HG02759 (cell line): ENCODE measurements around the gene SMG7.

Source experiments
- ATAC-seq: cut with Tn5 transposase; IDR thresholded peaks from one replicate; pipeline ENCODE4 v1.9.1; 2021; ENCODE audit warnings: mild to moderate bottlenecking, moderate library complexity; ENCODE audit not compliant: unreplicated experiment

Gene SMG7

DNA sequence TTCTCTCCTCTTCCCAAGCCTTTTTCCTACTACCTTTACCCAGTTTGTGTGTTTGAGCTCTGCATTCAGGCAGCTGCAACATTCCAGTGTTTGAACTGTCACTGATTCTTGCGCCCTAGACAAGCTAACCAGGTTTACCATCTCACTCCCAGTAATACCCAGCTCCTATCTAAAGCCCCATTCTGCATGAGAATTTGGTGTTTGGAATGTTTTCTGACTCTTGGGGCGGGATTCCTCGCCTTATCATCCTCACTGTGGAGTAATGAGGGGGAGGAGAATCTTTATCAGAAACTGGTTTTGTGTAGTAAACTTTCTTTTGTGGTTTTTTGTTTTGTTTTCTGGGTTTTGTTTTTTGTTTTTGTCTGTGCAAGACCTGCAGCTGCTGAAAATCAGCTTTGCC lies 81.5 kb downstream of the SMG7 start:
- ATAC-seq = no peak

- no peak for ATAC-seq
Measured at GRCh38 chr1:183554577-183554976, 82.3 kb downstream of the SMG7 start.

GRCh38 chr1:183559061-183559460 lies 86.8 kb downstream of the SMG7 start:
- ATAC-seq = no peak

GRCh38 chr1:183562701-183563100 lies 90.4 kb downstream of the SMG7 start:
- no peak for ATAC-seq

DNA sequence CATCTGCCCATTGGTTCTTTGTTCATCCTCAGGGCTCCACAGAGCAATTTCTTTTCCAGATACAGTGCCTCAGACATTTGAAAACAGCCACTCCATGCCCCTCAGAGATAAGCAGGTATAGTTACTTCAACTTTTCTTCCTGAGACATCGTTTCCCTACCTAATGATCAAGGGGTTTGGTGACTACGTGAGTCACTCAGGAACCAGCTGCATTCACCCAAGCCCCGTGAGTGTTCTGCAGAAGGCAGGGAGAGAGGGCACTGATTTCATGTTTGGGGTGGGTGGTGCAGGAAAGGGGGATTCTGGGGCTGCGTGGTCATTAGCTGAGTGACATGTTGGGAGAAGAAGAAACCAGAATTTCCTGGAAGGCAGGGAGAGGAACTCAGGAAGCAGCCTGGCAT lies 93.0 kb downstream of the SMG7 start:
- no peak for ATAC-seq

- ATAC-seq = no peak
Measured at GRCh38 chr1:183566026-183566425, 93.7 kb downstream of the SMG7 start.

GRCh38 chr1:183567584-183567983 lies 95.3 kb downstream of the SMG7 start:
- peak; percentile 84 for ATAC-seq

DNA sequence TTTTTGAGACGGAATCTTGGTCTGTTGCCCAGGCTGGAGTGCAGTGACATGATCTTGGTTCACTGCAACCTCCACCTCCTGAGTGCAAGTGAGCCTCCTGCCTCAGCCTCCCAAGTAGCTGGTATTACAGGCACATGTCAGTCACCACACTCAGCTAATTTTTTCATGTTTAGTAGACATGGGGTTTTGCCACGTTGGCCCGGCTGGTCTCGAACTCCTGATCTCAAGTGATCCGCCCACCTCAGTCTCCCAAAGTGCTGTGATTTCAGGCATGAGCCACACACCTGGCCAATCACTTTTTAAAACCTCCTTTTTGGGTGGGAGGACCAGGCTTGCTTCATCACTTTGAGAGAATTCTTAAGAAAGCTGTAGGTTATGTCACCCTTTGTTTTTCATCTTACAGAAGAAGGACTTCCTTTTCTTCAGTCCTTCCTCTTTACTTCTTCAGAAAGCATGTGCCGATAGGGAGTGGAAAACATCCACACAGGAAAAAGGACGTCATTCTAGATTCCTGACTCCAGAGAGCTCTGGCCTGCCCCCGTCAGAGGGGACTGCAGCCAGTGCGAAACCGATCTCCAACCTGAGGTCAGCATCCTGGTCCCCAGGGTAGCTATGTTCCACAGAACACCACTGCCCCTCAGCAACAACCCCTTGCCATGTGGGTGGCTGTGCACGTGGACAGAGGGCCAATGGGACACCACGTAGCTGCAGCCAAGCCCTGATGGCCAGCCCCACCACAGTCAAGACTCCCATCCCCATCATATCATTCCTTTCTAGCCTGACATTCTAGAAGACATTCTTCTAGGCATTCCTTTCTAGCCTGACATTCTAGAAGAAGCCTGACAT lies 96.1 kb downstream of the SMG7 start:
- no peak for ATAC-seq

GRCh38 chr1:183569141-183569540 lies 96.8 kb downstream of the SMG7 start:
- ATAC-seq = no peak

DNA sequence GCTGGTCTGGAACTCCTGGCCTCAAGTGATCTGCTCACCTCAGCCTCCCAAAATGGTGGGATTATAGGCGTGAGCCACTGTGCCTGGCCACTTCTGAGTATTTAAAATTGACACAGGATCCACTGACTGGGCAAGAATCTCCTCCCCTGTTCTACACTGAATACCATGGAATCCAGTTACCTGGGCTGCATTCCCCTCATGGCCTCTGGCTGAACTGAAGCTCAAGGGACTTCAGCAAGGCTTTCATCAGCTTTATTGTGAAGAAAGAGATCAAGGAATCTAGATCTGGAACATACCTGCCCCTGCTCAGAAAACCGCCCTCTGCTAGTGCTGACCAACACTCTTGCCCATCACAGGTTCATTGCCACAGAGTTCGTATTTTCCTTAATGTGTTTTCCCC lies 97.5 kb downstream of the SMG7 start:
- ATAC-seq = no peak

- ATAC-seq = no peak
Measured at GRCh38 chr1:183570451-183570850, 98.2 kb downstream of the SMG7 start.

GRCh38 chr1:183571678-183572268 lies 99.5 kb downstream of the SMG7 start:
- ATAC-seq = no peak

DNA sequence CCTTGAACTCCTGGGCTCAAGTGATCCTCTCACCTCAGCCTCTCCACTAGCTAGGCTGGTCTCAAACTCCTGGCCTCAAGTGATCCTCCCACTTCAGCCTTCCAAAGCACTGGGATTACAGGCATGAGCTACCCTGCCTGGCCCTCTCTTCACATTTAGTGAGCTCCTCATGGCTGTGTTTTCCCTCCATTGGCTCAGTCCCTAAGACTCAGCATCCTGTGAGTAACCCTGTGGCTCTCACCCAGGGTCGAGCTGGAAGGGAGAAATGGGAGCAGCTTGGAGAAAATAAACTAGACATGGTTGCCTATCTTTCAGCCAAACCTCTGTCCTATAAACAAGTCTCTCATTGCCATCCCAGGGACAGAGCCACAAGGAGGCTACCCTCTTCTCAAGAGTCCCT lies 100.4 kb downstream of the SMG7 start:
- no peak for ATAC-seq

DNA sequence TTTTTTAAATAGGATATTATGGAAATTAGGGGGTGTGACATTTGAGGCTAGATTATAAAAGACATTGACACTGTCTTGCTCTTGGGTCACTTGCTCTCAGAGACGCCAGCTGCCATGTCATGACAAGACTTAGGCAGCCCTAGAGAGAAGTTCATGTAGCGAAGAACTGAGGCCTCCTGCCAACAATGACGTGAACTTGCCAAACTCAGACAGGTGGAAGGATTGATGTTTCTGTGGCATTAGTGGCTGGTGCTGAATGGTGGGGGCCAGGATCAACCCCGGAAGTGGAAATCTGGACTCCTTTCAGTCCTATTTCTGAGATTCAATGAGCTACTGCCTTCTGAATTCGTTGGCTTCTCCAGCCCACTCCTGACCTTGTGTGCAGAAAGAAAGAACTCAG lies 103.3 kb downstream of the SMG7 start:
- ATAC-seq = no peak

DNA sequence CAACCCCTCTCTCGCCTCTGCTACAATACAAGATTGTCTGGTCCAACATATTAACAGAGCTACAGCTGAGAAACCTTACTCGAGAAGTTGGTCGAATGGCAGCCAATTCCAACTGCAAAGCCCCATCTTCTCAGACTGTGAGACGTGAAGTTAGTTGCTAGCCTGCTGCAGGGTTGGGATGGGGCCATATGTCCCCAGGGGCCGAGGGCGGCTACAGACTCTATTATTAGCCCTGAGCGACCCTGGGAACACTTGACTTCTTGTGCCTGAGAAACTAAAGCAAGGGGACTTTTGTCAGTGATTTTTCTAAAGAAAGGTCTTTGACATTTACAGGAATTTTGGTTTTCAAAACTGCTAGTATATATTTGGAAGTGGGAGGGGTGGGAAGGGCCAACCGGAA lies 104.2 kb downstream of the SMG7 start:
- no peak for ATAC-seq

DNA sequence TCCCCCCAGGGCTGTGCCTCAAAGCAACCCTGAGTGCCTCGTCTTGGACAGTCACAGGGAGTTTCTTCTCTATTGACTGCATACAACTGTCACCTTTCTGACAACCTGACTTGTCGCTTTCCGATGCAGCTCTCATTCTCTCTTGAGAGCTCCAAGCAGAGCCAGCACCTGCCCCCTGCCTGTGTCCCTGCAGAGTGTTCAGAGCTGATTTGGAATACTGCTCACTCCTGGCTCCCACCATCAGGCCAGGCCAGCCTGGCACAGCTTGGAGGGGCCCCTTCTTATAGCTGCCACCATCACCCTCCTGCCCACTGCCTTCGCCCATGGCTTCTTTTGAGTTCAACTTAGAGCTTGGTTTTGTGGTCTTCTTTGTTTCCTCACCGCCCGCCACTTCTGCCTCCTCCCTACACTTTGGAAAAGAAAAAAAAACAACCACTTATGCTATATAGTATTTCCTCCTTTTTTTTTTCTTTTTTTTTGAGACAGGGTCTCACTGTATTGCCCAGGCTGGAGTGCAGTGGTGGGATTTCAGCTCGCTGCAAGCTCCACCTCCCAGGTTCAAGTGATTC lies 105.7 kb downstream of the SMG7 start:
- ATAC-seq = no peak

- no peak for ATAC-seq
Measured at GRCh38 chr1:183578856-183579255, 106.6 kb downstream of the SMG7 start.

DNA sequence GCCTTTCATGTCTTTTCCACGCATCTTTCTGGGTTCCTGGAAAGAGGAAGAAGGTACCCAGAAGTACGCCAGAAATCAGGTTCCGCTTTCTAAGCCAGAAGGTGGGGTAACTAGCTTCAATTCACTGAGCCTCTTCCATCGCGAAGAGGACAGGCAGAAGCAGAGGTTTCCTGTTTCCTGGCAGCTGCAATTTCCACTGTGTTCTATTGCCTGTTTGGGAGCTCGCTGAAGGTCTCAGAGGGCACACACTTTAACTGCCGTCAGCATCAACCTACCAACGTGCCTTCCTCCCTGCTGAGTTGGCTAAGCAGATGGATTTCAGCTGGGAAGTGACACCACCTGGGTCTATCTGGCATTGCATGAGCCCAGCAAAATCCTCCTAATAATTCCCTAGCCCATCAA lies 108.0 kb downstream of the SMG7 start:
- no peak for ATAC-seq

DNA sequence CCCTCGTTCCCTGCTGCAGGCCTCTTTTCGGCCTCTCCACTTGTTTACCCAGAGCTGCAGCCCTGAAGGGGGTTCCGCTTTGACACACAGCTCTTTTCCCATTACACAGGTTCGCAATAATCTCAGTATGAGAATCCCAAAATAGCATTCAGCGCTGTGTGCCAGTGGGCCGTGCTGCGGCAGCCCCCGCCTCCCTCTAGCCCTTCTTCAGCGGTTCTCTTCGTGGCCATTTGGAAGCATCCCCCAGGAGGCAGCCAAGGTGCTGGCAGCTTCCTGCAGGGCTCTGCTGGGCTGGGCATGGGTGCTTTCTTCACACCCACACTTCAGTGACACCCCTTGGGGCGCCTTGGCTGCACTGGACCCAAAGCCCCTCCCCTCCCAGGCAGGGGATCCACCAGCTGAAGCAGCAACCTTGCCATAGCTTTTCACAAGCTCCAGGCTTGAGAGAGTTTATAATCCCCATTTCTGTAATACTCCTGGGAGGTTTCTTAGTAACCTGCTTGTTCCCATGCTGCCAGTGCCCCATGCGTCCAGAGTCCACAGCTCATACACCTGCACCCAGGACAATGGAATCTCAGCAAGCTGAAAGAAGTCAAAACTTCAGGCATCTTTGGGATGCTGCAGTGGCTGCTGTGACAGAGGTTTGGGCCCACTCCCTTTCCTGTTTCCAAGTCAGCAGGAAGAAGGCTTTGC lies 109.9 kb downstream of the SMG7 start:
- ATAC-seq = no peak

- no peak for ATAC-seq
Measured at GRCh38 chr1:183583466-183583865, 111.2 kb downstream of the SMG7 start.

GRCh38 chr1:183584147-183584546 lies 111.8 kb downstream of the SMG7 start:
- no peak for ATAC-seq

DNA sequence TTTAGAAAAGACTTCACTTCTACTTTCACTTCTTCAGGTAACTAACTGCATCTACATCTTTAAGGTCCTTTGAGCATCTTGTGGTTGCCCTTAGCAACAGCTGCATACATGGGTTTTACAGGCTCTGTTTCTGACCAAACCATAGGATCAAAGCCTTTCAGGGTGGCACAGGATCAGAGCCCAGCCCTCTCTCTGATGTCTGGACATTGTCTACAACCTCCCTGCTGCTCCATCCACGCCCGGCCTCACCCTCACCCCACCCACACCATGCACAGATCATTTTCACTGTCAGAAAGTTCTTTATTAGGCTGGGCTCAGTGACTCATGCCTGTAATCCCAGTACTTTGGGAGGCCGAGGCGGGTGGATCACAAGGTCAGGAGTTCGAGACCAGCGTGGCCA lies 112.7 kb downstream of the SMG7 start:
- ATAC-seq = no peak
